H1 (cell line): Measurements from ENCODE around the gene TAS2R42. TPM values are rescaled to one million over a fixed set of nuclear protein-coding genes. Genes with fewer than 3 reads are reported as not detected.

Experiments
- ASH2L ChIP-seq: fragments of 200-600, 300-600 bp; sonication (generic); IDR thresholded peaks from one replicate; pipeline ENCODE4 v1.7.1; 2017; ENCODE audit warnings: low read length
- CBX5 ChIP-seq: fragments of 300-800, 300-1000 bp; sonication (generic); IDR thresholded peaks from 2 replicates; pipeline ENCODE4 v1.7.1; 2016; ENCODE audit warnings: antibody characterized with exemption, low read length, low read depth
- CBX8 ChIP-seq: fragments of 300-800, 300-1000 bp; sonication (generic); IDR thresholded peaks from 2 replicates; pipeline ENCODE4 v1.7.1; 2016; ENCODE audit warnings: low read depth, low read length, borderline replicate concordance
- POLR2AphosphoS5 ChIP-seq: IDR thresholded peaks from 2 replicates; pipeline ENCODE4 v1.6.1; 2011; ENCODE audit warnings: low read depth, low read length
- polyA plus RNA-seq, 7 experiments: library from polyadenylated mRNA; depleted of rRNA in 3 of 7; stranded (reverse) in 5 of 7; unstranded in 2 of 7; fragments of >200 nt in 5 of 7; fragments of 200-250 nt in 2 of 7; gene quantifications; 1 replicate in 5 of 7; 2 replicates in 1 of 7; 4 replicates in 1 of 7; pipeline versions ENCODE4 v1.2.1 to v1.2.3, GENCODE V29; 2011 to 2013; ENCODE audit warnings: missing spikeins in 2 of 7, mixed read lengths in 2 of 7
- total RNA-seq: library from RNA; stranded (reverse); fragmentation: NEBNext Ultra II Directional; extraction: Animal tissue kit (Norgen Biotek cat#: 25700); gene quantifications from 2 replicates; pipeline ENCODE4 v1.2.1, GENCODE V29; 2021

TAS2R42 gene
- total and polyA plus RNA-seq, 2 of the 8 experiments (the other 6 are each of a cell fraction or from before 2014, with no cell fraction given), result not detected

GRCh38 chr12:11164384-11164783 is 22.4 kb downstream of the TAS2R42 start (continued):
- TF ChIP-seq CBX8 (no peak), ASH2L (no peak), CBX5 (no peak), POLR2AphosphoS5 (no peak)
